Islet precursor cell (in vitro differentiated cells): ENCODE data around the gene PLEKHM1.

Experiments used
- DNase-seq: peaks from one replicate; pipeline ENCODE4 v3.0.0-alpha.2; 2018

Gene PLEKHM1

DNA sequence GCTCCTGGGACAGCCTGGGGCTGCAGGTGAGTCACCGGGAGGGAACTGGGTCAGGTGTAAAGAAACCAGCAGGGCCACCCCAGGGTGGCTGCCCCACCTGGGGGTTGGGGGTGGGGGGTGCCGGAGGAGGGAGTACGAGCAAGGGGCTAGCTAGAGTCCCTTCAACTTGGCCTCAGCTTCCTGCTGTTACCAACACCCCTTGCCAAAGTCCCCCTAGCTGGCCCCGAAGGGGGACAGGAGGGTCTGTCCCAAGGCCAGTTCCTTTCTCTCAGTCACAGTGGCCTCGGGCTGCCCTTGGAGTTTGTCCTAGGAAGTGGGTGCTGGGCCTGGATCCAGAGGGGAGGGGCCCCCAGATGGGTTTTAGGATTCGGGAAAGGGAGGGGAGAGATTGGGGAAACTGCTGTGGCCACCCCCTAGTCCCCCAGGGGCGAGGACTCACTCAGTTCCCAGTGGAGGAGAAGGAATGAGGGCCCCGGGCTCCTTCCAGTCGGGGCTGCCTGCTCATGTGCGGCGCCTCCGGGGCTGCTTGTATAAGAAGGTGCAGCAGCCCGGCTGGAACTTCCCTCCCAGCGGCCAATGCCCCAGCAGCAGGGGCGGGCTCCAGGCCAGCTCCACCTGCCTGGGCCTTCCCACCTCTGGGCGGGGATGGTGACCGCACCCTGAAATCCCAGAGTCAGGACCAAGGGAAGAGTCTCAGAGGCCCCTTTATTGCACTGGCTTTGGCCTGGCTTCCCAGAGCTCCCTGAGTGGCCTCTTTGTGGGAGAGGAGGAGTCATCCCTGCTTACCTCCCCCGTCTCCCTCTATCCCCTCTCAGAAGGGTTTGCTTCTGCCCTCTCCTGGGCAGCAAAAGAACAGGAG, 65.2 kb downstream of the PLEKHM1 start:
- peak; percentile 99 for DNase-seq

DNA sequence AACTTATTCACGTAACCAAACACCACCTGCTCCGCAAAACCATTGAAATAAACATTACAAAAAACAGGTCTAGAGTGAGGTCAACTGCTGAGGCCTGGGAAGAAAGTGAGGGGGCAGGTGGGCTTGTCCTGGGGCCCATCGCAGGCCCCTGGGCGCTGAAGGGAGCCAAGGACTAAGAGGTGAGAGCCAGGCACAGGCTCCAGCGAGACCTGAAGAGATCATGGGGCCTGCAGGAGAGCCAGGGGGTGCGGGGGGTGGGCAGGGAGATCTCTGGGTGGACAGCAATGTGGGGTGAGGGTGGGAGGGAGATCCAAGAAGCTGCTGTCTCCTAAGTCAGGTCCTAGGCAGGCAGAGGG, 65.8 kb downstream of the PLEKHM1 start:
- no peak for DNase-seq

DNA sequence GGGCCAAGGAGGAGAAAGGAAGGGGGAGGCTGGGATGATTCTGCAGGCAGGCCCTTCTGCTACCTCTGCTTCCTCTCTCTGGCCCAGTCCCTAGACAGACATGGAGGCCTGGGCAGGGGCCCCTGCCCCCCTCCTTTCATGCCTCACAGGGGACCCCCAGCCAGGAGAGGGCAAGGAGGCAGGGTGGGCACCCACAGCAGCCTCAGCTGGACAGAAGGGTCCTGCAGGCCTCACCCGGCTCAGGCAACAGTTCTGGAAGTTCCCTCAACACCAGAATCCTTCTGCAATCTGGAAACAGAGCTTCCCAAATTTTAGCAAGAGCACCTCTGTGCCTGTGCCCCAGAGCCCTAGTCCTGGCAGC, 66.6 kb downstream of the PLEKHM1 start:
- DNase-seq: no peak

DNA sequence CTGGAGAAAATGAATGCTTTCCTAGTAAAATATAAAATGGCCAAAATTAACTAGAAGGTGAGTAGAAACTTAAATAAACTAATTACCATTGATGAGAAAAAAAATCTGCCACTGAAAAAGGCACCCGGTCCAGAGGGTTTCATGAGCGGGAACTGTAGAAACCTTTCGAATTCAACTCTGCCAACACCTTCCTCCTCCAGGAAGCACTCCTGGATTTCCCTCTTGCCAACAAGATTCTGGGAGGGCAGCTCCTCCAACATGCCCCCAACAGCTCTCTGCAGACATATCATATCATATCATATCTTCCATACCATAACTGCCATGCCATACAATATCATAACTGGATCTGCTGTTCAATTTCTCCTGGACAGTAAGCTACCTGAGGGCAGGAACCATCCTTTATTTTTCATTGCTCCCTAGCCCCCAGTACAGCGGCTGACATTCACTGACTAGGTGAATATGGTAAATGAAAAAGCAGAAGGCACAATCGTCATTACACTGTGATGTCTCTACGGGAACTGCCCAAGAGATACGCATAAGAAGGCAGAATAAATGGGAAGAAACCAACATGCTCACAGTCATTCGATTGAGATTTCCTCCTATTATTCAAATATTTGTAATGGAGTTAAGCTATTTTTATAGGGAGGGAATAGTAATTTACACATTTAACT, 67.1 kb downstream of the PLEKHM1 start:
- no peak for DNase-seq

- DNase-seq: no peak
Observed at GRCh38 chr17:45414990-45415881, 75.3 kb downstream of the PLEKHM1 start.

DNA sequence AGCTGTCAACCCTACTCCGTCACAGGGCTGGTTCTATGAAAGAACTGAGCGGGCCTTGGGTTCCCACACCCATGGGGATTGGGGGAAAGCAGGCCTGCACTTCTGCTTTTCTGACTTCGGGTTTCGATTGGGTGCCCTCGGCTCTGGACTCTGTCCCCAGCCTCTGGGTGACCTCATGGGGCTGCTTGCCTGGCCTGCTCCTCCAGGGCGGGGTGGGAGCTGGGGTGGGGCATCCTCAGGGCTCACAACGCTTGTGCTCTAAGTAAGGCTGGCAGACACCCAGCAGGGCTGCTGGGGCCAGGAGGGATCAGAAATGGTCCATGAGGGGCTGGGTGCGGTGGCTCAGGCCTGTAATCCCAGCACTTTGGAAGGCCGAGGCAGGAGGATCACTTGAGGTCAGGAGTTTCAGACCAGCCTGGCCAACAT, 77.0 kb downstream of the PLEKHM1 start:
- no peak for DNase-seq

DNA sequence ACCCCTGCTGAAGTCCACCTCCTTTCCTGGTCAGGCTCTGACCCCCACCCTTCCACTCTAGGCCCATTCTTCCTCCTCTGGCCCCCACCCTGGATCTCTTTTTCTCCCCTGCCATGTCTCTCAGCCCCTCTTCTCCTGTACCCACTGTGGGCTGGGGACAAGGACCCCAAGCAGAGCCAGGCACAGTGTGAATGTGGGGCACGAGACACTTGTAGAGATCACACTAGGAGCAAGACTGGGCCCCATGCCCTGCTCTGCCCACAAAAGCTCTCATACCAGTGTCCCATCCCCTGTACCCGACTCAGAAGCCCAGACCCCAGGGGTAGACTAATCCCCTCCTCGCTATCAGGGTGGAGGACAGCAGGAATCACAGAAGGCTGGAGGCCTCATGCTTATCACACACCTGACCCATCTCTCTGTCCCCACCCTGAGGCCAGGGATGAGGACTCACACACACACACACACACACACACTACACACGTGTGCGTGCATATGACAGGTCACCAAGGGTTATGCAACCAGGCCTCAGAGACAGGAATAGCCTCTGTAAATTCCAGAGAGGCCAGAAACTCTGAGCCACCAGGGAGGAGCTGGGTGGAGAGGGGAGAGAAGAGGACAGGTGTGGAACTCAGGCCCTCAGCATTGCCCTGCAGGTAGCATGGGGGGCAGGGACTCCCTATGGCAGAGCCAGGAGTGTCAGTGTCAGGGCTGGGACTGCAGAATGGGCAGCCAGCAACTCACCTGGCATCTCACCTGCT, 79.0 kb downstream of the PLEKHM1 start:
- no peak for DNase-seq

GRCh38 chr17:45410144-45411091, 80.1 kb downstream of the PLEKHM1 start:
- peak; percentile 57 for DNase-seq

DNA sequence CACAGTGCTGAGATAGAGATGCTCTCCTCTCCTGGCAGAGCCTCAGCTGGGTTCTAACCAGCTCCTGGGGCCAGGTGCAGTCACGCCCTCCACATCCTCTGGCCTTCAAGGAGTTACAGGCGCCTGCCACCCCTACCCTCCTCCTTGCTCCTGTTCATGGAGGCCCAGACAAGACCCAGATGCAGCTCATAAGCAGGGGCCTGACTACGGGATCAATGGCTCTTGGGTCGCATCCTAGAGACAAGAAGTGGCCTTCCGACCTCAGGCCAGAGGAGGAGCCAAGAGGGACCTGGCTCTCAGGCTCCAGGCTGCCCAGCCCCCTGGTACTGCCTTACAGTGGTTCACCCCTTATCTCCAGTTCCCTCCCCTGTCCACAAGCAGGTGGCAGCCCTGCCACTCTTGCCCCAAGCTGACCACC, 80.9 kb downstream of the PLEKHM1 start:
- peak; percentile 61 for DNase-seq

- DNase-seq: peak; percentile 83
Observed at GRCh38 chr17:45408611-45409421, 81.7 kb downstream of the PLEKHM1 start.

DNA sequence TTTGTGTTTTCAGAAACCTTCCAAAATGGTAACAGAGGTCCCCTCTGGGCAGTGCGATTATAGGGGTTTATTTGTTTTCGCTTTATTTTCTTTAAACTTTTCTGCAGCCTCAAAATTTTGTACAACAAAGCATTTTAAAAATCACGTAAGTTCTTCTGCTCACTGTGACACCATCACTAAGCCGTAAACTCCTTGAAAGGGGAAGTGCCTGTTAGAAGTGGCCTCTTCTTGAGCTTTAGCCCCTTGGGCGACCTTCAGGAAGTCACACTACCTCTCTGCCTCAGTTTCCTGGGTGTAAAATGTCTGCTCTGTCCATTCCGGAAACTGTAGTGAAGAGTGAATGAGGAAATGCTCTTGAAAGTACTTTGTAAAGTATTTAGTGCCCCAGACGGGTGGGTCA, 84.4 kb downstream of the PLEKHM1 start:
- no peak for DNase-seq

- DNase-seq: peak; percentile 99
Observed at GRCh38 chr17:45405250-45406086, 85.1 kb downstream of the PLEKHM1 start.

DNA sequence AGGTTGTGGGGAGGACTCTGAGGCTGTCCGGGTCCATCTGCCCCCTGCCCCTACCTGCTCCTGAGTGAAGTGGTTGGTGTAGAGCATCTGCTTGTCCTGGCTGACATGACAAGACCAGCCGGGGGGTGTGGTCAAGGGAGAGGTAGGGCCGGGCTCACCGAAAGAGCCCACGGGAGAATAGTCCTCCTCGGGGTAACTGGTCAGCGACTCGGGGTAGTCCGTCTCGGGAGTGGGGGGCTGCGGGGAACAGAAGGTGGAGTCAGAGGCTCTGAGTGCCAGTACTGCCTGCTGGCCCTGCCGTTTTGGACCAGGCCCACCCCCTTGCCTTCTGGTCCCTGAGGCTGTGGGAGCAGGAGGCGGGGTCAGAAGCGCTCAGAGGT, 85.7 kb downstream of the PLEKHM1 start:
- no peak for DNase-seq

DNA sequence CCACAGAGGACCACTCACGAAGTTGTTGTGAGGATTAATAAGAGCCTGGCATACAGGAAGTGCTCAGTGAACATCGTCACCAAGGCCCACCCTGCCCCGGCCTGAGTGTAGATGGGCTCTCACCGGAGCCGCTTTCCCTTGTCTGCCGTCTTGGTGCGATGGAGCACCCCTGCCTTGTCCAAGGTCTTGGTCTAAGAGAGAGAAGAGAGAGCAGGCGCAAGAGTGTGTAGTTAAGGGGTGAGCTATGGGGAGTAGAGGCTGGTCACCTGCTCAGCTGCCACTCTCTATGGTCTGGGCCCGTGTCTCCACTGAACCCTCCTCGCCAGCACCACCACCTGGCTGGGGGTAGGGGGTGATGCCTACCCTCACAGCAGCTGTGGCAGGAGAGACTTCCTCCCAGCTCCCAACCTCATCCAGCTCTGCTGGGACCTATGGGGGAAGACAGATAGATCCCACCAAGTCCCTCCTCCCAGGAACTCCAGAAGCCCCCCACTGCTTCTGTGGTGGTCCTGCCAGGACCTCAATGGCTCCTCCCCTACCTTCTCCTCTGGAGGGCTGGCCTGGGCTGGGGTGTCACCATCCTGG, 86.5 kb downstream of the PLEKHM1 start:
- no peak for DNase-seq

- no peak for DNase-seq
Observed at GRCh38 chr17:45402916-45403315, 87.6 kb downstream of the PLEKHM1 start.

DNA sequence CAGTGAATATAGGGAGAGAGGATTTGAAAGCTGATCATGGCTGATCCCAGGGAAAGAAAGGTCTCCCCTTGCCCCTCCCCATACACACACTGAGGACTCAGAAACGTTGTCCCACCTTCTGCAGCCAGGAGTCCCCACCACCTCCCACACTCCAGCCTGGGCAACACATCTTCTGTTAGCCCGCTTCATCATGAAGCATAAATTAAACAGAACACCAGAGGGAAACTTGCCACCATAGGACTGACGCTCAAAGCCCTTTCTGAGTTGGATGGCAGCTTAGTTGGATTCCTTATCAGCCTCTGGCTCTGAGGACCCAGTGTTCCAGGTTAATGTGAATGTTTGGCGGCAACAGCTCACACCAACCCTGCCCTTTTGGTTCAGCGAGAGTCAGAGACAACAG, 91.7 kb downstream of the PLEKHM1 start:
- no peak for DNase-seq

DNA sequence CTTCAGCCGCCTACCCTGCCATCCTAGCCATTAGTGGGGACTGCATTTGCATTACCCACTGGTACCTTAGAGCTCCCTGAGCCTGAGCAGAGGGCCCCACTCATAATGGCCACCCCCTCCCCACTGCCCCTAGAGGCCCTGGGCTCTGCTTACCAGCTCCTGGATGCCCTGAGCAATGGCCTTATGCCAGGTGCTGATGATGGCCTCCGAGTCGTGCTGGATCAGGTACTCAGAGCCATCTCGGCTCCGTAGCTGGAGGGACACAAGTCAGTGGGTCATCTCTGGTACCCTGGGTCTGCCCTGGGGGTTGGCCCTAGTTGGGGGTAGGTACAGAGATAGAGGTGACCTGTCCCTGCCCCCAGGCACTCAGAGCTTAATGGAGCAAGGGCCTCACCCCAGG, 92.7 kb downstream of the PLEKHM1 start:
- no peak for DNase-seq

DNA sequence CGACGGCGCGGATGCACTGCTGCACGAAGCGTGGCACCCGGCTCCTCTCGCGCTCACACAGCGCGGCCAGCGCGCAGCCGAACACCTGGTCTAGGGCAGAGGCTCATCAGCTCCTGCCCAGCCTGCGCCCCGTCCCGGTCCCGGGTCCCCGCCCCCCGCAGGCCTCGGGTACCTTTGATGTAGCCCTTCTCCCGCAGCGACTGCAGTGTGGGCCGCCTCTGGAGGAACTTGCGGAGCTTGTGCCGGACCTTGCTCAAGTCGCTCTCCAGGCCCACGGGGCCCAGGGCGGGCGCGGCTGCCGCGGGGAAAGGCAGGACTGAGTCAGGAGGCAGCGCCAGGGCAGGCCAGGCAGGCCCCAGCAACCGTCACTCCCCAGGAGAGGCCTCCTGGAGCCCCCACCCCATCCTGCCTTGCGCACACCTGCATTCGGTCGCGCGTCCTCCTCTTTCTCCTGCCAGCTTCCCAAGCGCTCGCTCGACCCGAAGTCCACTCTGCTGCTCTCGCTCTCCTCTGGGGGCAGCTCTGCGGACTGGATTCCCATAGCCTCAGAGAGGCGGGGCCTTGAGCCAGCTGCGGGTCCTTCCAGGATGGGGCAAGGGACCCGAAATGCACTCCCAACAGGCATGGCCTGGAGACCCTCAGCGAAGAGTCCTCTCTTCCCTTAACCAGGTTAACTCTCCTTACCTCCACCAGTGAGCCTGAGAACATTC, 93.9 kb downstream of the PLEKHM1 start:
- DNase-seq: no peak
